Measurements from ENCODE around the gene SMYD1.

Gene SMYD1

GRCh38 chr2:88144914-88145497 is 77.4 kb downstream of the SMYD1 start:
- no peak for DNase-seq (ENCODE audit: low spot score)

GRCh38 chr2:88146590-88146989 is 79.0 kb downstream of the SMYD1 start:
- no peak for DNase-seq (ENCODE audit: low spot score)

DNA sequence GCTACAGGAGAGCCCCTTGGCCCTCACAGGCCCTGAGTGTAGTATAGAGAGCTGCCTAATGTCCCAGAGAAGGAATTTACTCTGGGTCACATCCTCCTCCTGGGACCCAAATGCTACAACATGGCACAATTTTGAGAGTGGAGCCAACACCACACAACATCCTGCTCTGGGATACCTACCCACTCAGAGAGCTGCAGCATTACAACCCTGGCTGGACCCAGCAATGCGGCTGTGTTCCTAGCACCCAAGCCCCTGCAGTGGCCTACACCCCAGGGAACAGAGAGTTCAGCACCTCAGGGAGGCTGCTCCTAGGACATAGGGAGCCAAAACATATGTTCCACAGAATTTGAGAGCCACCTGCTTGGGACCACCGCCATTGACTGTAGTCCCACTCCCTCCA is 79.5 kb downstream of the SMYD1 start:
- DNase-seq (ENCODE audit: low spot score): no peak

DNA sequence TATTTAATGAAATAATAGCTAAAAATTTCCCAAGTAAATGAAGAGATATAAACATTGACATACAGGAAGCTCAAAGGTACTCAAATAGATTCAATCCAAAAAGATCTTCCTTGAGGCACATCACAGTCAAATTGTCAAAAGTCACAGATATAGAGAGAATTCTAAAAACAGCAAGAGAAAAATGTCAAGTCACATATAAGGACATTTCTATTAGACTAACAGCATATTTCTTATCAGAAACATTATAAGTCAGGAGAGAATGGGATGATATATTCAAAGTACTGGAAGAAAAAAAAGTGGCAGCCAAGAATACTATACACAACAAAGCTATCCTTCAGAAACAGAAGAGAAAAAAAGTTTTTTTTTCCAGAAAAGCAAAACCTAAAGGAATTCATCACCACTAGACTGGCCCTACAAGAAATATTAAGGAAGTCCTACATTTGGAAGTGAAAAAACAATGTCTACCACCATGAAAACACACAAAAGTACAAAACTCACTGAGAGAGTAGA is 81.4 kb downstream of the SMYD1 start:
- DNase-seq (ENCODE audit: low spot score): no peak

GRCh38 chr2:88159481-88159880 is 91.9 kb downstream of the SMYD1 start:
- no peak for DNase-seq (ENCODE audit: low spot score)

- peak; percentile 80 for DNase-seq (ENCODE audit: low spot score)
Measured at GRCh38 chr2:88159955-88160415, 92.4 kb downstream of the SMYD1 start.

DNA sequence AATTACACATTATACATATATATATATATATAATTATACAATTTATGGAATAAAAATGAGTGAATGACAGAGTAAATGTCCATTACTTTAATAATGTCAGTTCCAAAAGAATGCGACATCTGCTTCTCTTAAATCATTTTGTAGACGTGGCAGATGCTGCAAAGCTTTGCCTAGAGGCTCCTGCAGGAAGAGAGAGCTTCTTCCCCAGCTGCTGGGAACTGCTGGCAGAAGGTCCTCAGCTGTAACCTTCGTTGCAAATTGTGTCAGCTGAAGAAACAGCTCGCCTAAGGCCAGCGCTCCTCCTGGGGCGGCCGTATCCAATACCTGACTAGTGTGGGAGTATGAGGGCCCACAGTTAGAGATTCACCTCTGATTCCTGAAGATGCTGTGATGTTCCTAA is 92.9 kb downstream of the SMYD1 start:
- DNase-seq (ENCODE audit: low spot score): no peak

DNA sequence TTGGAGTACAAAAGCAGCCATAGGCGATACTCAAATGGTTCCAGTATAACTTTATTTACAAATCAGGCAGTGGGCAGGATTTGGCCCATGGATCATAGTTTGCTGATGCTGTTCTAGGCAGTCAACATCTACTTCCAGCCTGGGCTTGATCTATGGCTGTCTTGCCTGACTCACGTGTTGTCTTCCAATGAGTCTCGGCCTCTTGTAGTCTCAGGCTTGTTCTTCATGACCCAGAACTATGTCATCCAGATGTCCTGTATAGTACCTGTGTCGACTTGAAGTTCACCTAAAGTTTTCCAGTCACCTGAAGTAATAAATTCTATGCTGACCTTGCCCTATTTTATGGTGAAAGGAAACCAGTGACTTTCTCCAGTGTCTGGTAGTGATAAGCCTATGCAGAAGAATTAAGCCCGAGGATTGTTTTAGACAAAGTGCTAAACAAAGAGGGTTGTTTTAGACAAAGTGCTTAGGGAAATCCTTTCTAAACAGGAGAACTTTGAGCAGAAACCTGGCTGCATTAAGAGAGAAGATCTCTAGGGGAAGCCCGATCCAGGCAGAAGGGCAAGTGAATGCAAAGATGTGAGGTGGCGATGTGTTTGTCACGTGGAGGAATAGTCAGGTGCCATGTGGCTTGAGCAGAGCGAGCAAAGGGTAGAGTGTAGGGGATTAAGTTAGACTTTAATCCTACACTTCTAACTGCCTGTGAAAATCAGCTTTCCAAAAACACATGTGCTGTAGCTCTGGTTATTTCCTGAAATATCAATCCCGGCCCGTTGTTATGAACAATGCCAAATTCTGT is 94.0 kb downstream of the SMYD1 start:
- no peak for DNase-seq (ENCODE audit: low spot score)
